ENCODE results near the gene ZSCAN5B. TPM values are rescaled to one million over a fixed set of nuclear protein-coding genes. Genes with fewer than 3 reads are reported as not detected.

ZSCAN5B gene
- total and polyA plus RNA-seq, 9 of the 15 experiments (the other 6 are each of a cell fraction or from before 2014, with no cell fraction given) = 0.03 to 0.07 TPM; not detected in 7

- POLR2A ChIA-PET = interaction anchor here (1.1 kb wide), 1 partner anchor 8 kb away, joined by 3 read pairs; no protein-coding TSS in a partner anchor
- peak; percentile 78 for ATAC-seq
Measured at GRCh38 chr19:56189785-56190184, 7.8 kb downstream of the ZSCAN5B start.

More at GRCh38 chr19:56189785-56190184, 7.8 kb downstream of the ZSCAN5B start:
- Histone ChIP-seq H3K4me1 (replicated peaks in 1 of 2; ENCODE audit: control insufficient read depth in 2 of 2, insufficient read depth in 2 of 2, low read length in 2 of 2) (peaks cover 3 to 9% of the 10 kb centered on the region in 2 experiments; a peak in 4 of 5 replicates), H3K27me3 (ENCODE audit: control insufficient read depth in 2 of 2, insufficient read depth in 2 of 2, low read length in 2 of 2) (no peaks in the 10 kb centered on the region; a peak in 1 of 5 replicates), H3K9me1 (ENCODE audit: control insufficient read depth, insufficient read depth, low read length) (no peaks in the 10 kb centered on the region), H3K27ac (ENCODE audit: extremely low read depth, low read depth, low read length) (no peak overlapping the region), H3K4me2 (ENCODE audit: insufficient read depth, low read length) (no peak overlapping the region), H2AFZ (ENCODE audit: low read depth, low read length) (peak overlapping the region; percentile 67), H4K20me1 (replicated peaks; ENCODE audit: control insufficient read depth, insufficient read depth, low read length) (no peaks in the 10 kb centered on the region), H3K9ac (ENCODE audit: insufficient read depth in 1 of 2, low read depth in 2 of 2, low read length in 2 of 2) (peak overlapping the region in 1 of 2 experiments; percentile 23; a peak in 1 of 4 replicates), H3K9me3 (replicated peaks; ENCODE audit: control insufficient read depth, insufficient read depth, low read depth, low read length) (no peaks in the 10 kb centered on the region), H3K36me3 (ENCODE audit: control insufficient read depth, insufficient read depth, low read length) (no peaks in the 10 kb centered on the region), H3K79me2 (ENCODE audit: control insufficient read depth, insufficient read depth, low read length) (no peaks in the 10 kb centered on the region), H3K4me3 (no peak overlapping the region)
- peak; percentile 58 for FAIRE-seq
- 31% methylated on average over 17 of the region's 17 CpGs for whole genome bisulfite sequencing (ENCODE audit: insufficient coverage, low coverage, missing lambda C conversion rate)
- in situ Hi-C loops (cut with MboI) (no loop called here), intact Hi-C loops (cut with micrococcal nuclease) (no loop called here)
- CTCF ChIA-PET (ENCODE audit: low intra/inter-chr PET ratio) = no interaction called here
- no TSS peak for BruUV-seq (replicated peaks)
- peak; percentile 5 for TF ChIP-seq CTCFL (IDR thresholded peaks at IDR 0.05; ENCODE audit: borderline replicate concordance, insufficient read depth, low read depth, low read length, poor library complexity, severe bottlenecking)
- TF ChIP-seq, protein P1, sequence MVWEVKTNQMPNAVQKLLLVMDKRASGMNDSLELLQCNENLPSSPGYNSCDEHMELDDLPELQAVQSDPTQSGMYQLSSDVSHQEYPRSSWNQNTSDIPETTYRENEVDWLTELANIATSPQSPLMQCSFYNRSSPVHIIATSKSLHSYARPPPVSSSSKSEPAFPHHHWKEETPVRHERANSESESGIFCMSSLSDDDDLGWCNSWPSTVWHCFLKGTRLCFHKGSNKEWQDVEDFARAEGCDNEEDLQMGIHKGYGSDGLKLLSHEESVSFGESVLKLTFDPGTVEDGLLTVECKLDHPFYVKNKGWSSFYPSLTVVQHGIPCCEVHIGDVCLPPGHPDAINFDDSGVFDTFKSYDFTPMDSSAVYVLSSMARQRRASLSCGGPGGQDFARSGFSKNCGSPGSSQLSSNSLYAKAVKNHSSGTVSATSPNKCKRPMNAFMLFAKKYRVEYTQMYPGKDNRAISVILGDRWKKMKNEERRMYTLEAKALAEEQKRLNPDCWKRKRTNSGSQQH (CRISPR knock-in tag; IDR thresholded peaks at IDR 0.05) = no peak
- TF ChIP-seq EP300 (IDR thresholded peaks at IDR 0.05; ENCODE audit: low read length) = no peak
- TF ChIP-seq, protein P2, sequence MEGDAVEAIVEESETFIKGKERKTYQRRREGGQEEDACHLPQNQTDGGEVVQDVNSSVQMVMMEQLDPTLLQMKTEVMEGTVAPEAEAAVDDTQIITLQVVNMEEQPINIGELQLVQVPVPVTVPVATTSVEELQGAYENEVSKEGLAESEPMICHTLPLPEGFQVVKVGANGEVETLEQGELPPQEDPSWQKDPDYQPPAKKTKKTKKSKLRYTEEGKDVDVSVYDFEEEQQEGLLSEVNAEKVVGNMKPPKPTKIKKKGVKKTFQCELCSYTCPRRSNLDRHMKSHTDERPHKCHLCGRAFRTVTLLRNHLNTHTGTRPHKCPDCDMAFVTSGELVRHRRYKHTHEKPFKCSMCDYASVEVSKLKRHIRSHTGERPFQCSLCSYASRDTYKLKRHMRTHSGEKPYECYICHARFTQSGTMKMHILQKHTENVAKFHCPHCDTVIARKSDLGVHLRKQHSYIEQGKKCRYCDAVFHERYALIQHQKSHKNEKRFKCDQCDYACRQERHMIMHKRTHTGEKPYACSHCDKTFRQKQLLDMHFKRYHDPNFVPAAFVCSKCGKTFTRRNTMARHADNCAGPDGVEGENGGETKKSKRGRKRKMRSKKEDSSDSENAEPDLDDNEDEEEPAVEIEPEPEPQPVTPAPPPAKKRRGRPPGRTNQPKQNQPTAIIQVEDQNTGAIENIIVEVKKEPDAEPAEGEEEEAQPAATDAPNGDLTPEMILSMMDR (IDR thresholded peaks at IDR 0.05 in 2 of 3, conservative IDR thresholded peaks at IDR 0.05 in 1 of 3; ENCODE audit: insufficient read depth in 2 of 3, low read depth in 1 of 3, low read length in 3 of 3) = peak; percentile 39 to 61 (median 53)
- 0 out of 2 replicates have a peak, but pooled peaks have one; percentile 41 for TF ChIP-seq FOXM1 (IDR thresholded peaks at IDR 0.05; ENCODE audit: low read depth)
- TF ChIP-seq FOXM1 (CRISPR knock-in tag; IDR thresholded peaks at IDR 0.05; ENCODE audit: low read depth) = no peak
- peak in 2 of 4 experiments; percentile 39 to 41 for DNase-seq (ENCODE audit: extremely low read depth in 1 of 4, low spot score in 3 of 4)
